Activated CD8-positive, alpha-beta T cell treated with anti-CD3 and anti-CD28 coated beads for 36 hours (primary cell): ENCODE measurements around the gene IL26. TPM values are rescaled to one million over a fixed set of nuclear protein-coding genes. Genes with fewer than 3 reads are reported as not detected.
A peak's percentile ranks its signal among the peaks of the same experiment; 100 is the strongest.

Source experiments
- ATAC-seq: fragments of 200-7000 bp; cut with Tn5 transposase; one replicate; pipeline ENCODE4 v1.10.0; 2021; ENCODE audit warnings: mild to moderate bottlenecking, moderate library complexity
- CTCF ChIA-PET: fragments of 350-600 bp; sonication (Branson Sonifier 250); formaldehyde crosslinking; loops from one replicate; lab custom pipeline; 2021; ENCODE audit warnings: antibody characterized with exemption; lab: Charles Lee
- POLR2A ChIA-PET: fragments of 350-600 bp; sonication (Branson Sonifier 250); formaldehyde crosslinking; loops from one replicate; lab custom pipeline; 2021; ENCODE audit warnings: antibody characterized with exemption; lab: Charles Lee
- DNase-seq: peaks from one replicate; pipeline ENCODE4 v3.0.0-alpha.2; 2020
- H3K27ac Mint-ChIP-seq: one replicate; pipeline ENCODE4 v1.8.0; 2021; ENCODE audit warnings: mild to moderate bottlenecking, mixed read lengths
- H3K27me3 Mint-ChIP-seq: one replicate; pipeline ENCODE4 v1.8.0; 2021; ENCODE audit warnings: mixed read lengths
- H3K36me3 Mint-ChIP-seq: one replicate; pipeline ENCODE4 v1.8.0; 2021; ENCODE audit warnings: low read depth, mixed read lengths
- H3K4me1 Mint-ChIP-seq: one replicate; pipeline ENCODE4 v1.8.0; 2021; ENCODE audit warnings: low read depth, mixed read lengths
- H3K4me3 Mint-ChIP-seq: one replicate; pipeline ENCODE4 v1.8.0; 2021; ENCODE audit warnings: mild to moderate bottlenecking, moderate library complexity, mixed read lengths
- H3K9me3 Mint-ChIP-seq: one replicate; pipeline ENCODE4 v1.8.0; 2021; ENCODE audit warnings: mixed read lengths
- intact Hi-C: fragments of 100-400 bp; cut with micrococcal nuclease; formaldehyde crosslinking; loops from one replicate; pipeline ENCODE4 v1.10.0; 2022
- total RNA-seq, 2 experiments: library from RNA; stranded (reverse); gene quantifications; one replicate each; pipeline ENCODE4 v1.2.3, GENCODE V29; 2021
- TF ChIP-seq, protein P1 (sequence below): fragments of 200-600 bp; IDR thresholded peaks from one replicate; pipeline ENCODE4 v1.8.0; 2022; ENCODE audit warnings: antibody characterized with exemption, mild to moderate bottlenecking

Gene IL26
- total RNA-seq, 2 experiments from 2014 or later, result not detected

DNA sequence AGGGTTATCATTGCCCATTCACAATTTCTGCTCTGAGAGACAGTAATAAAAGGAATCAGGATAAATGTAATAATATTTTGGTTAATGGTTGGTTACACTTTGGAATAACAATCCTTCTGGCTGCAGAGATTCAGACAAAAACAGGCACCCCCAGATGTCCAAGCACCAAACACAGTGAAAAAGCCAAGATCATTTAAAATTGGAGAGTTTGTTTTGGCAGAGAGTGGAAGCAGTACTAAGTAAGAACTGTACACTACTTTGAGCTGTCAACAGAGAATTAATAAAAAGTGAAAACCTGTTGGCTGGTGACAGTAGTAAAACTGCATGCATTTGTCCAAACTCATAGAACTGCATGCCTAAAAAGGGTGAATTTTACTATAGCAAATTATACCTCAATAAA is 43.4 kb upstream of the IL26 start:
- CTCF ChIA-PET, result no interaction called here
- H3K27ac Mint-ChIP-seq, result no peak overlapping the region

DNA sequence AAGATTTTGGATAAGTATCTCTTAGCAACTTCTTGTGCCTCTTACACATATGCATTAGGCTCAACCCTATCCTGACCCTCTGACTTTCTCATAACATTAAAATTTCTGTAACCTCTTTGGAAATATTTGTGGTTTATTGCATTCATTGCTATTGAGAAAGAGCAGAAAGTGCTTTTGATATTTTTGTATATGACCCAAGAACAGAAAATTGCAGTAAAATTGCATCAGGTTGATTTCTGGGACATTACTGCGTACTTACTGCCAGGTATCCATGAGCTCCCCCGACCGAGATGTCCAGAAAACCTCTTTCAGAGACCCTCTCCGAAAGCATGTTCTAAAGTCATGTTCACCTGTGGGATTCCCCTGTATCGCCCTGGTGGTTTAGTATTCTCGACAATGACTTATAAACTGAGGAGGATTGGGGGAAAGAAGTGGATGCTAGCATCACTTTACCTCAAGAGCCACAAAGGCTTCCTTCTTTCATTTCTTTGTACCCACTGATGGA is 42.3 kb upstream of the IL26 start:
- H3K4me1 Mint-ChIP-seq, result peaks cover 29% of the 10 kb centered on the region
- H3K27me3 Mint-ChIP-seq, result peaks cover 21% of the 10 kb centered on the region
- H3K9me3 Mint-ChIP-seq, result no peaks in the 10 kb centered on the region
- H3K4me3 Mint-ChIP-seq, result no peak overlapping the region
- ChIA-PET CTCF (no interaction called here), POLR2A (no interaction called here)
- DNase-seq (peak; percentile 53), ATAC-seq (peak; percentile 74)
- TF ChIP-seq, protein P1, sequence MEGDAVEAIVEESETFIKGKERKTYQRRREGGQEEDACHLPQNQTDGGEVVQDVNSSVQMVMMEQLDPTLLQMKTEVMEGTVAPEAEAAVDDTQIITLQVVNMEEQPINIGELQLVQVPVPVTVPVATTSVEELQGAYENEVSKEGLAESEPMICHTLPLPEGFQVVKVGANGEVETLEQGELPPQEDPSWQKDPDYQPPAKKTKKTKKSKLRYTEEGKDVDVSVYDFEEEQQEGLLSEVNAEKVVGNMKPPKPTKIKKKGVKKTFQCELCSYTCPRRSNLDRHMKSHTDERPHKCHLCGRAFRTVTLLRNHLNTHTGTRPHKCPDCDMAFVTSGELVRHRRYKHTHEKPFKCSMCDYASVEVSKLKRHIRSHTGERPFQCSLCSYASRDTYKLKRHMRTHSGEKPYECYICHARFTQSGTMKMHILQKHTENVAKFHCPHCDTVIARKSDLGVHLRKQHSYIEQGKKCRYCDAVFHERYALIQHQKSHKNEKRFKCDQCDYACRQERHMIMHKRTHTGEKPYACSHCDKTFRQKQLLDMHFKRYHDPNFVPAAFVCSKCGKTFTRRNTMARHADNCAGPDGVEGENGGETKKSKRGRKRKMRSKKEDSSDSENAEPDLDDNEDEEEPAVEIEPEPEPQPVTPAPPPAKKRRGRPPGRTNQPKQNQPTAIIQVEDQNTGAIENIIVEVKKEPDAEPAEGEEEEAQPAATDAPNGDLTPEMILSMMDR, result no peak
- H3K36me3 Mint-ChIP-seq, result no peaks in the 10 kb centered on the region
- intact Hi-C loops, result no loop called here
- H3K27ac Mint-ChIP-seq, result no peak overlapping the region

More for the DNA sequence above, 43.4 kb upstream of the IL26 start:
- TF ChIP-seq, protein P1, result no peak
- peaks cover 19% of the 10 kb centered on the region for H3K27me3 Mint-ChIP-seq
- H3K9me3 Mint-ChIP-seq, result no peaks in the 10 kb centered on the region
- no peak overlapping the region for H3K4me3 Mint-ChIP-seq
- no peaks in the 10 kb centered on the region for H3K36me3 Mint-ChIP-seq
- DNase-seq (no peak), ATAC-seq (no peak)
- intact Hi-C loops, result no loop called here
- POLR2A ChIA-PET, result no interaction called here
- H3K4me1 Mint-ChIP-seq, result peaks cover 29% of the 10 kb centered on the region

DNA sequence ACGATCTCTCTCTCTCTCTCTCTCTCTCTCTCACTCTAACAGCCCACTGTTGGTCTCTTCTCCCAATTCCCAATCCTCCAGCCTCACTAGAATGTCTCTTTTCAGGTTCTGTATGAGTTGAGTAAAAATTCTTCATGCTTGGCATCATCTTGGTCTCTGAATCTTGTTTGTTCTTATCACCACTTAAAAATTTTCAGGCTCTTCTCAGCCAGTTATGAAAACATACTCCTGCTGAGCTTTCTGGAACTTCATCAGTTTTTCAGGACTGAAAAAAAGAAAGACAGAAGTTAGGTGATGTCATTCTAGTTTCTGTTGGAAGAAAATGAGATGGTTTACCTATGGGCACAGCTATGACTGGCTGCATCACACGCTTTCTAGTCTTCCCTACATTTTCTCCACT is 39.2 kb upstream of the IL26 start:
- no peak overlapping the region for H3K27ac Mint-ChIP-seq
- ATAC-seq (no peak), DNase-seq (no peak)
- peaks cover 15% of the 10 kb centered on the region for H3K27me3 Mint-ChIP-seq
- H3K4me1 Mint-ChIP-seq, result peaks cover 51% of the 10 kb centered on the region
- ChIA-PET POLR2A (no interaction called here), CTCF (interaction anchor here (1.1 kb wide), 1 partner anchor 224 kb away, joined by 4 read pairs; no protein-coding TSS in a partner anchor)
- no peak overlapping the region for H3K4me3 Mint-ChIP-seq
- intact Hi-C loops, result no loop called here
- TF ChIP-seq, protein P1, result no peak
- no peaks in the 10 kb centered on the region for H3K36me3 Mint-ChIP-seq
- no peaks in the 10 kb centered on the region for H3K9me3 Mint-ChIP-seq

DNA sequence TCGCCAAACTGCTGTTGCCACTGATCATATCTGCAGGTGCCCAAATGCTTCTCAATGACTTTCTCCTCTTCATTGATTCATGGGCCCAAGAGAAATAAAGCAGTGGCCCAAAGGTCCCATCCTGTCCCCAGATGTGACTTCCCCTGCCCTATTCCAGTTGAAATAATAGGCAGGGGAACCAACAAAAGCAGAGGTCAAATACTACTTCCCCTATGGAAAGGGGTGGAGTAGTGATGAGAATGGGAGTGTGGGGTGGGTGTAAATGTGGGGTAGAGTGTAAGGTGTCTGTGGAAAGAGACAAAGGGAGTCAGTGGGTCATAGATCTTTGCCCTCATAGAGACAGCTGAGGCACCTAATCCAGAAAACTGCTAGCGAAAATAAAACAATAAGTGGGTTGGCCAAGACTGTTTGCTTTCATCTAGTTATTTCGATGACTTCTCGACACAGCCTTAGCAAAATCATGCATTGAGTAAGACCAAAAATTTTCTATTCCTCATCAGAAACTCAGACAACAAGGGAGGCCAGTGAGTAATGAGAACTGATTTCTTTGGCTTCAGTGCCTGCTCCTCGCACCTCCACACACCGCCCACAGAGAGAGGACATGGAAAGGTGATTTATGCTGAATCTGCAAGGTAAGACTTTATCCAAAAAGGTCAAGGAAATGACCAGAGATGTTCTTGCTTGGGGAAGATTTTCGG is 38.7 kb upstream of the IL26 start:
- H3K36me3 Mint-ChIP-seq, result no peaks in the 10 kb centered on the region
- intact Hi-C loops, result no loop called here
- POLR2A ChIA-PET, result no interaction called here
- DNase-seq (no peak), ATAC-seq (no peak)
- H3K27ac Mint-ChIP-seq, result no peak overlapping the region
- TF ChIP-seq, protein P1, result no peak
- CTCF ChIA-PET, result no interaction called here
- peaks cover 51% of the 10 kb centered on the region for H3K4me1 Mint-ChIP-seq
- peaks cover 14% of the 10 kb centered on the region for H3K27me3 Mint-ChIP-seq
- H3K9me3 Mint-ChIP-seq, result no peaks in the 10 kb centered on the region
- no peak overlapping the region for H3K4me3 Mint-ChIP-seq

DNA sequence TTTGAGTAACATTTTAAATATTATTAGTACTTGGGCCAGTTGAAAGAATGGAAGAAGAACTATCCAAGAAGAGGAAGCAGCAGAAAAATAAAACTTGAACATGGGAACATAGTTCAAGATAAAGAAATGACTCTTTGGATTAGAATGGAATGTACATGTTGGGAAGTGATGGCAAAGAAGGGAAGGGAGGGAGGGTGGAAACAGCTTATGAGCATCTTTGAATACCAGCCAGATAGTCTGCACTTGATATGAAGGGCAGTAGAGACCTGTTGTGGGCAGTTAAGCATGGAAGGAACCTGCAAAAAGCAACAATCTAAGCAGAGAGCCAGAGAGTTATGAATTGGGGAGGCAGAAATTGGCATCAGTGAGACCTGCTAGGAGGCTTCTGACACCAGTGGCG is 37.8 kb upstream of the IL26 start:
- ATAC-seq (no peak), DNase-seq (no peak)
- intact Hi-C loops, result no loop called here
- no peak overlapping the region for H3K27ac Mint-ChIP-seq
- H3K36me3 Mint-ChIP-seq, result no peaks in the 10 kb centered on the region
- CTCF ChIA-PET, result no interaction called here
- POLR2A ChIA-PET, result no interaction called here
- H3K27me3 Mint-ChIP-seq, result peaks cover 12% of the 10 kb centered on the region
- peaks cover 47% of the 10 kb centered on the region for H3K4me1 Mint-ChIP-seq
- TF ChIP-seq, protein P1, result no peak
- no peaks in the 10 kb centered on the region for H3K9me3 Mint-ChIP-seq
- H3K4me3 Mint-ChIP-seq, result no peak overlapping the region
